ENCODE measurements around the gene SEPTIN11. TPM values are rescaled to one million over a fixed set of nuclear protein-coding genes. Genes with fewer than 3 reads are reported as not detected.

Gene SEPTIN11
- polyA plus RNA-seq, 3 donors = 3.2 to 14.8 (median 8.8) TPM

DNA sequence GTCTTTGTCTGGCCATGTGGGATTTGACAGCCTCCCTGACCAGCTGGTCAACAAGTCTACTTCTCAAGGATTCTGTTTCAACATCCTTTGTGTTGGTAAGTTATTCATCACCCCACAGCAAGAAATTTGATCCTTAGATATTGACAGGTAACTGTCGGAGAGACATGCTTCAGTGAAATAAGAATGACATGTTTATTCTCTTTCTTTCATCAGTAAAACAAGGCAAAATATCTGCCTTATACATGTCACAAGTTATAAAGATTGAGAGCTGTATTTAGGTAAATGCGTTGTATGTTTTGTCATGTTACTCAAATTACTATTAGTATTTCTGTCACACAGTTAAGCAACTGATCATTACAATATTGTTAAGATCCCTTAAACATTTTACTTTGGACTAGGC is 46.9 kb downstream of the SEPTIN11 start:
- WGBS (ENCODE audit: insufficient coverage) = no CpG with 5 or more reads among the region's 2 CpGs
- Mint-ChIP-seq H3K27me3 (ENCODE audit: low read depth in 3 of 3) (peaks cover 0 to 2% (median 2%) of the 10 kb centered on the region in 3 donors), H3K4me3 (no peak overlapping the region), H3K9me3 (peaks cover 0 to 1% (median 0%) of the 10 kb centered on the region in 7 donors), H3K4me1 (no peaks in the 10 kb centered on the region), H3K27ac (no peak overlapping the region), H3K36me3 (peaks cover 21 to 26% of the 10 kb centered on the region in 2 donors)
- TF ChIP-seq, protein P1, sequence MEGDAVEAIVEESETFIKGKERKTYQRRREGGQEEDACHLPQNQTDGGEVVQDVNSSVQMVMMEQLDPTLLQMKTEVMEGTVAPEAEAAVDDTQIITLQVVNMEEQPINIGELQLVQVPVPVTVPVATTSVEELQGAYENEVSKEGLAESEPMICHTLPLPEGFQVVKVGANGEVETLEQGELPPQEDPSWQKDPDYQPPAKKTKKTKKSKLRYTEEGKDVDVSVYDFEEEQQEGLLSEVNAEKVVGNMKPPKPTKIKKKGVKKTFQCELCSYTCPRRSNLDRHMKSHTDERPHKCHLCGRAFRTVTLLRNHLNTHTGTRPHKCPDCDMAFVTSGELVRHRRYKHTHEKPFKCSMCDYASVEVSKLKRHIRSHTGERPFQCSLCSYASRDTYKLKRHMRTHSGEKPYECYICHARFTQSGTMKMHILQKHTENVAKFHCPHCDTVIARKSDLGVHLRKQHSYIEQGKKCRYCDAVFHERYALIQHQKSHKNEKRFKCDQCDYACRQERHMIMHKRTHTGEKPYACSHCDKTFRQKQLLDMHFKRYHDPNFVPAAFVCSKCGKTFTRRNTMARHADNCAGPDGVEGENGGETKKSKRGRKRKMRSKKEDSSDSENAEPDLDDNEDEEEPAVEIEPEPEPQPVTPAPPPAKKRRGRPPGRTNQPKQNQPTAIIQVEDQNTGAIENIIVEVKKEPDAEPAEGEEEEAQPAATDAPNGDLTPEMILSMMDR (IDR thresholded peaks at IDR 0.05) = no peak
- Histone ChIP-seq H3K4me1 (ENCODE audit: control insufficient read depth in 1 of 2, insufficient read depth in 2 of 2, low read length in 2 of 2) (no peaks in the 10 kb centered on the region), H3K4me2 (replicated peaks; ENCODE audit: extremely low read depth, low read length, poor library complexity, severe bottlenecking) (no peak overlapping the region), H3K27ac (ENCODE audit: low read depth in 1 of 2, low read length in 2 of 2) (no peak overlapping the region), H3K9ac (ENCODE audit: insufficient read depth, low read length, poor library complexity, severe bottlenecking) (no peak overlapping the region), H3K36me3 (replicated peaks in 1 of 2; ENCODE audit: control insufficient read depth in 1 of 2, insufficient read depth in 2 of 2, low read length in 2 of 2) (peaks cover 3 to 13% of the 10 kb centered on the region in 2 donors), H3K9me3 (replicated peaks in 1 of 2; ENCODE audit: control insufficient read depth in 1 of 2, insufficient read depth in 1 of 2, low read length in 2 of 2) (no peaks in the 10 kb centered on the region), H4K20me1 (ENCODE audit: insufficient read depth, low read length) (no peaks in the 10 kb centered on the region), H3K4me3 (replicated peaks in 1 of 3; ENCODE audit: low read depth in 2 of 3, low read length in 3 of 3) (no peak overlapping the region), H3K27me3 (ENCODE audit: control insufficient read depth in 2 of 2, insufficient read depth in 2 of 2, low read length in 2 of 2) (no peaks in the 10 kb centered on the region), H3K79me2 (ENCODE audit: insufficient read depth, low read length) (no peaks in the 10 kb centered on the region), H2AFZ (ENCODE audit: insufficient read depth, low read depth, low read length, poor library complexity, severe bottlenecking) (no peak overlapping the region)
- intact Hi-C loops (cut with micrococcal nuclease) = no loop called here
- DNase-seq = no peak

DNA sequence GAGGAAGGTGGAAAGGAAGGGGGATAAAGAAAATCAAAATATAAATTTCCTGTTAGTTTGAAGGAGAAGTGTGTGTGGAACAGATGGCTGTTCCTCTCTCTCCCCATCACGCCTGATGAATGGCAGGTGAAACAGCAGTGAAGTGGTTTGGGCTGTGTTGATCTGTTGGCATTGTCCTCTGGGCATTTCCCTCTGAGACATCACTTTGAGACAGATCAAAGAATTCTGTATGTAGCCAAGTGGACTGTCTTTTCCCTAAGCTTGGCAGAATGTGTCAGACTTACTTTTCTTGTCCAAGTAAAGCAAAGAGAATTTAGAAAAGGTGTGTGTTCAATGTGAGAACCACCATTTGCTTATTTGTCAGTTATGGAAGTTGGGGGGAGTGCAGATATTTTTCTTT is 47.5 kb downstream of the SEPTIN11 start:
- DNase-seq = no peak
- Histone ChIP-seq H3K4me1 (ENCODE audit: control insufficient read depth in 1 of 2, insufficient read depth in 2 of 2, low read length in 2 of 2) (peaks cover 0 to 5% of the 10 kb centered on the region in 2 donors), H3K4me3 (replicated peaks in 1 of 3; ENCODE audit: low read depth in 2 of 3, low read length in 3 of 3) (no peak overlapping the region), H3K27ac (ENCODE audit: low read depth in 1 of 2, low read length in 2 of 2) (no peak overlapping the region), H3K4me2 (replicated peaks; ENCODE audit: extremely low read depth, low read length, poor library complexity, severe bottlenecking) (no peak overlapping the region), H3K9me3 (replicated peaks in 1 of 2; ENCODE audit: control insufficient read depth in 1 of 2, insufficient read depth in 1 of 2, low read length in 2 of 2) (no peaks in the 10 kb centered on the region), H4K20me1 (ENCODE audit: insufficient read depth, low read length) (no peaks in the 10 kb centered on the region), H3K27me3 (ENCODE audit: control insufficient read depth in 2 of 2, insufficient read depth in 2 of 2, low read length in 2 of 2) (no peaks in the 10 kb centered on the region), H3K36me3 (replicated peaks in 1 of 2; ENCODE audit: control insufficient read depth in 1 of 2, insufficient read depth in 2 of 2, low read length in 2 of 2) (peaks cover 3 to 13% of the 10 kb centered on the region in 2 donors), H3K79me2 (ENCODE audit: insufficient read depth, low read length) (no peaks in the 10 kb centered on the region), H3K9ac (ENCODE audit: insufficient read depth, low read length, poor library complexity, severe bottlenecking) (no peak overlapping the region), H2AFZ (ENCODE audit: insufficient read depth, low read depth, low read length, poor library complexity, severe bottlenecking) (no peak overlapping the region)
- Mint-ChIP-seq H3K4me3 (no peak overlapping the region), H3K4me1 (peaks cover 5% of the 10 kb centered on the region), H3K9me3 (peaks cover 0 to 1% (median 0%) of the 10 kb centered on the region in 7 donors), H3K27me3 (ENCODE audit: low read depth in 3 of 3) (peaks cover 0 to 2% (median 2%) of the 10 kb centered on the region in 3 donors), H3K27ac (no peak overlapping the region), H3K36me3 (peaks cover 21 to 26% of the 10 kb centered on the region in 2 donors)
- TF ChIP-seq, protein P1 (IDR thresholded peaks at IDR 0.05) = no peak
- intact Hi-C loops (cut with micrococcal nuclease) = no loop called here
- no CpG with 5 or more reads among the region's 1 CpG for WGBS (ENCODE audit: insufficient coverage)
